CD4-positive, alpha-beta T cell (primary cell): ENCODE data around the gene SYK. TPM values are rescaled to one million over a fixed set of nuclear protein-coding genes. Genes with fewer than 3 reads are reported as not detected.

ENCODE experiments used
- ATAC-seq: fragments of 200-7000 bp; cut with Tn5 transposase; one replicate; pipeline ENCODE4 v1.10.0; 2022; ENCODE audit warnings: mild to moderate bottlenecking; ENCODE audit not compliant: poor library complexity
- CTCF ChIA-PET: fragments of 350-600 bp; sonication (Branson Sonifier 250); formaldehyde crosslinking; loops from one replicate; lab custom pipeline; 2021; ENCODE audit warnings: antibody characterized with exemption, inconsistent platforms; lab: Charles Lee
- POLR2A ChIA-PET: fragments of 350-600 bp; sonication (Branson Sonifier 250); formaldehyde crosslinking; loops from one replicate; lab custom pipeline; 2021; ENCODE audit warnings: antibody characterized with exemption, inconsistent platforms; lab: Charles Lee
- DNase-seq, 14 experiments: peaks; one replicate each; pipeline ENCODE4 v3.0.0-alpha.2; 2013 to 2020; ENCODE audit warnings: mixed read lengths in 2 of 14
- H3K27ac ChIP-seq, 2 donors: one replicate each; pipeline versions ENCODE4 v1.5.1 to v1.7.0; 2013; ENCODE audit warnings: low read length in 2 of 2, low read depth in 1 of 2, mild to moderate bottlenecking in 1 of 2
- H3K27me3 ChIP-seq, 2 experiments: 1 replicate in 1 of 2; 2 replicates in 1 of 2; pipeline versions ENCODE4 v1.6.1 to v1.7.0; 2013; ENCODE audit warnings: low read length in 2 of 2, control low read depth in 1 of 2, mild to moderate bottlenecking in 1 of 2, moderate library complexity in 1 of 2; ENCODE audit not compliant: insufficient read depth in 2 of 2, control insufficient read depth in 1 of 2
- H3K36me3 ChIP-seq: one replicate; pipeline ENCODE4 v1.6.1; 2013; ENCODE audit warnings: low read length, control low read depth; ENCODE audit not compliant: insufficient read depth
- H3K4me1 ChIP-seq: one replicate; pipeline ENCODE4 v1.6.1; 2013; ENCODE audit warnings: low read length, control low read depth; ENCODE audit not compliant: insufficient read depth
- H3K4me3 ChIP-seq: one replicate; pipeline ENCODE4 v1.5.1; 2013; ENCODE audit warnings: mild to moderate bottlenecking, low read length, moderate library complexity
- H3K9me3 ChIP-seq, 2 experiments: 1 replicate in 1 of 2; 2 replicates in 1 of 2; pipeline versions ENCODE4 v1.6.1 to v1.7.0; 2013; ENCODE audit warnings: low read length in 2 of 2, mild to moderate bottlenecking in 2 of 2, control low read depth in 1 of 2, moderate library complexity in 1 of 2; ENCODE audit not compliant: control insufficient read depth in 1 of 2, insufficient read depth in 1 of 2
- H3K27ac Mint-ChIP-seq: one replicate; pipeline ENCODE4 v1.8.0; 2020; ENCODE audit warnings: mixed read lengths
- H3K27me3 Mint-ChIP-seq: one replicate; pipeline ENCODE4 v1.8.0; 2021; ENCODE audit warnings: mixed read lengths
- H3K36me3 Mint-ChIP-seq: one replicate; pipeline ENCODE4 v1.8.0; 2021; ENCODE audit warnings: low read depth, mixed read lengths
- H3K4me1 Mint-ChIP-seq: one replicate; pipeline ENCODE4 v1.8.0; 2021; ENCODE audit warnings: low read depth, mixed read lengths
- H3K4me3 Mint-ChIP-seq: one replicate; pipeline ENCODE4 v1.8.0; 2020; ENCODE audit warnings: mild to moderate bottlenecking, mixed read lengths
- H3K9me3 Mint-ChIP-seq: one replicate; pipeline ENCODE4 v1.8.0; 2020; ENCODE audit warnings: mixed read lengths
- CTCF ChIP-seq: fragments of 200-600 bp; IDR thresholded peaks from one replicate; pipeline ENCODE4 v1.8.0; 2022; ENCODE audit warnings: antibody characterized with exemption, mild to moderate bottlenecking
- intact Hi-C, 2 experiments: fragments of 100-400 bp; cut with DNase I in 1 of 2; cut with micrococcal nuclease in 1 of 2; formaldehyde crosslinking; loops; one replicate each; pipeline versions ENCODE4 v1.15.1 to v1.9.0; 2023 to 2025; cut with DNase I, micrococcal nuclease
- total RNA-seq, 174 experiments: library from RNA in 2 of 174; stranded (reverse) in 2 of 174; gene quantifications; one replicate each; pipeline ENCODE4 v1.2.3 and lab custom pipeline; 2021 to 2026

Gene SYK
- total RNA-seq, 2 experiments from 2014 or later, result 1.1 to 1.2 TPM

GRCh38 chr9:90843525-90843924 lies 41.9 kb downstream of the SYK start:
- Mint-ChIP-seq H3K4me3 (no peak overlapping the region), H3K36me3 (no peaks in the 10 kb centered on the region), H3K4me1 (no peaks in the 10 kb centered on the region), H3K27ac (no peak overlapping the region), H3K9me3 (no peaks in the 10 kb centered on the region), H3K27me3 (no peaks in the 10 kb centered on the region)
- H3K27me3 ChIP-seq, result no peaks in the 10 kb centered on the region
- TF ChIP-seq CTCF, result no peak
- no peak for DNase-seq
- H3K27ac ChIP-seq, result no peak overlapping the region
- no peaks in the 10 kb centered on the region for H3K36me3 ChIP-seq
- H3K4me3 ChIP-seq, result no peak overlapping the region
- no peak for ATAC-seq
- peaks cover 3% of the 10 kb centered on the region for H3K4me1 ChIP-seq
- H3K9me3 ChIP-seq, result peaks cover 0 to 4% of the 10 kb centered on the region in 2 experiments
- ChIA-PET POLR2A (no interaction called here), CTCF (no interaction called here)
- intact Hi-C loops, result no loop called here

GRCh38 chr9:90844326-90844725 lies 42.7 kb downstream of the SYK start:
- no peaks in the 10 kb centered on the region for H3K4me1 Mint-ChIP-seq
- intact Hi-C loops, result no loop called here
- H3K27ac Mint-ChIP-seq, result no peak overlapping the region
- H3K36me3 Mint-ChIP-seq, result no peaks in the 10 kb centered on the region
- POLR2A ChIA-PET, result no interaction called here
- Histone ChIP-seq H3K4me3 (no peak overlapping the region), H3K27ac (no peak overlapping the region), H3K27me3 (no peaks in the 10 kb centered on the region), H3K36me3 (no peaks in the 10 kb centered on the region), H3K9me3 (peaks cover 0 to 4% of the 10 kb centered on the region in 2 experiments), H3K4me1 (peaks cover 3% of the 10 kb centered on the region)
- H3K4me3 Mint-ChIP-seq, result no peak overlapping the region
- TF ChIP-seq CTCF, result no peak
- peaks cover 2% of the 10 kb centered on the region for H3K27me3 Mint-ChIP-seq
- CTCF ChIA-PET, result no interaction called here
- H3K9me3 Mint-ChIP-seq, result no peaks in the 10 kb centered on the region
- ATAC-seq (no peak), DNase-seq (no peak)

GRCh38 chr9:90846770-90847419 lies 45.3 kb downstream of the SYK start:
- Histone ChIP-seq H3K27ac (no peak overlapping the region), H3K27me3 (no peaks in the 10 kb centered on the region), H3K4me1 (peaks cover 3% of the 10 kb centered on the region), H3K4me3 (no peak overlapping the region), H3K9me3 (no peaks in the 10 kb centered on the region), H3K36me3 (no peaks in the 10 kb centered on the region)
- TF ChIP-seq CTCF, result no peak
- H3K27me3 Mint-ChIP-seq, result peaks cover 7% of the 10 kb centered on the region
- intact Hi-C loops, result no loop called here
- ChIA-PET CTCF (no interaction called here), POLR2A (no interaction called here)
- no peaks in the 10 kb centered on the region for H3K36me3 Mint-ChIP-seq
- no peak for DNase-seq
- H3K9me3 Mint-ChIP-seq, result no peaks in the 10 kb centered on the region
- H3K4me1 Mint-ChIP-seq, result no peaks in the 10 kb centered on the region
- no peak overlapping the region for H3K4me3 Mint-ChIP-seq
- no peak for ATAC-seq
- no peak overlapping the region for H3K27ac Mint-ChIP-seq
